Spleen (tissue), 11 donors: ENCODE results near the gene FERMT3. TPM values are rescaled to one million over a fixed set of nuclear protein-coding genes. Genes with fewer than 3 reads are reported as not detected.

Source experiments
- DNase-seq: peaks from one replicate; pipeline ENCODE4 v3.0.0-alpha.2; 2020
- H3K27ac ChIP-seq, 8 donors: fragments of 200-600 bp; sonication (generic) in 7 of 8; 1 replicate in 4 of 8; 2 replicates in 4 of 8; pipeline versions ENCODE4 v1.5.0 to v1.8.0; 2016 to 2021; ENCODE audit warnings: inconsistent platforms in 4 of 8, mild to moderate bottlenecking in 4 of 8, moderate library complexity in 1 of 8
- H3K27me3 ChIP-seq, 7 donors: fragments of 200-600 bp; sonication (generic) in 6 of 7; replicated peaks in 1 of 7; 1 replicate in 4 of 7; 2 replicates in 3 of 7; pipeline versions ENCODE4 v1.5.0 to v1.8.0; 2016 to 2021; ENCODE audit warnings: inconsistent platforms in 3 of 7, mild to moderate bottlenecking in 1 of 7
- H3K36me3 ChIP-seq, 6 donors: fragments of 200-600 bp; sonication (generic) in 5 of 6; 1 replicate in 4 of 6; 2 replicates in 2 of 6; pipeline versions ENCODE4 v1.5.0 to v1.8.0; 2016 to 2021; ENCODE audit warnings: inconsistent platforms in 2 of 6
- H3K4me1 ChIP-seq, 6 donors: fragments of 200-600 bp; sonication (generic) in 5 of 6; 1 replicate in 3 of 6; 2 replicates in 3 of 6; pipeline versions ENCODE4 v1.5.0 to v1.8.0; 2016 to 2021; ENCODE audit warnings: inconsistent platforms in 3 of 6
- H3K4me3 ChIP-seq, 8 donors: fragments of 200-600 bp; sonication (generic) in 7 of 8; 1 replicate in 4 of 8; 2 replicates in 4 of 8; pipeline versions ENCODE4 v1.5.0 to v1.8.0; 2016 to 2021; ENCODE audit warnings: inconsistent platforms in 4 of 8, mild to moderate bottlenecking in 4 of 8, moderate library complexity in 2 of 8
- H3K9me3 ChIP-seq, 8 donors: fragments of 200-600 bp; sonication (generic) in 7 of 8; 1 replicate in 4 of 8; 2 replicates in 4 of 8; pipeline versions ENCODE4 v1.5.0 to v1.8.0; 2016 to 2021; ENCODE audit warnings: inconsistent platforms in 4 of 8
- CTCF ChIP-seq, 11 experiments: fragments of 200-600 bp in 7 of 11; fragments of 450-650 bp in 4 of 11; sonication (generic) in 4 of 11; IDR thresholded peaks in 8 of 11; conservative IDR thresholded peaks in 3 of 11; 1 replicate in 7 of 11; 2 replicates in 4 of 11; pipeline versions ENCODE4 v1.4.0 to v1.8.0; 2016 to 2021; ENCODE audit warnings: antibody characterized with exemption in 11 of 11, inconsistent platforms in 4 of 11, mild to moderate bottlenecking in 1 of 11
- POLR2A ChIP-seq, 3 donors: fragments of 450-650 bp; IDR thresholded peaks; one replicate each; pipeline ENCODE4 v1.5.1; 2017; ENCODE audit warnings: antibody characterized with exemption in 3 of 3, mild to moderate bottlenecking in 1 of 3
- POLR2AphosphoS5 ChIP-seq, 3 donors: sonication (generic); formaldehyde crosslinking; IDR thresholded peaks; one replicate each; pipeline ENCODE4 v1.5.1; 2017; ENCODE audit warnings: antibody characterized with exemption in 3 of 3
- WGBS, 5 donors: extraction: QIAGEN DNeasy Blood & Tissue Kit in 3 of 5; methylation state at CpG; one replicate each; pipeline versions ENCODE4 v1.1.5 to v1.1.7; 2013 to 2018; 5-methylcytosine and 5-hydroxymethylcytosine counted together
- intact Hi-C: fragments of 100-400 bp; cut with DNase I; formaldehyde crosslinking; loops from one replicate; pipeline ENCODE4 v1.15.0; 2023; ENCODE audit warnings: low total_unique reads
- polyA plus RNA-seq, 3 donors: library from polyadenylated mRNA; stranded (reverse); fragments of 200-250 nt; gene quantifications; one replicate each; pipeline ENCODE4 v1.2.1, GENCODE V29; 2013
- total RNA-seq, 7 donors: library from RNA; depleted of rRNA in 3 of 7; stranded (reverse); fragments of >200 nt in 3 of 7; fragmentation: NEBNext Ultra II Directional in 4 of 7; extraction: Animal tissue kit (Norgen Biotek cat#: 25700) in 4 of 7; gene quantifications; one replicate each; pipeline versions ENCODE4 v1.1.0 to v1.2.1, GENCODE V29; 2016 to 2021
- donor health status: healthy with polysubstance abuse.
- donor health status: DM: no; HTN: no; CAD: no; lungs with moderate emphysema.
- donor health status: DM: no; HTN: no; CAD: no.
- donor health status: Bipolar disorder and iron deficiency.
- donor health status: healthy.
- donor health status: DM: no; HTN: no; CAD: no.
- donor health status: DM: yes; HTN: yes; CAD: no.

The FERMT3 gene
- total and polyA plus RNA-seq, 10 donors: 120 to 248 (median 174) TPM

GRCh38 chr11:64208796-64209562 lies 2.5 kb downstream of the FERMT3 start:
- intact Hi-C loops: no loop called here
- WGBS, 5 donors: 76 to 88% (median 77%) methylated on average over 18 of the region's 18 CpGs
- H3K27me3 ChIP-seq: no peaks in the 10 kb centered on the region
- H3K36me3 ChIP-seq: peaks cover 0 to 66% (median 39%) of the 10 kb centered on the region in 6 donors
- H3K4me1 ChIP-seq: peaks cover 32 to 97% (median 59%) of the 10 kb centered on the region in 6 donors
- peak overlapping the region; percentile 84 to 99 (median 96) for H3K27ac ChIP-seq
- DNase-seq: no peak
- no peaks in the 10 kb centered on the region for H3K9me3 ChIP-seq
- no peak for TF ChIP-seq POLR2A (IDR thresholded peaks at IDR 0.05)
- peak in 1 of 3 donors; percentile 30 for TF ChIP-seq POLR2AphosphoS5 (IDR thresholded peaks at IDR 0.05)
- no peak for TF ChIP-seq CTCF (IDR thresholded peaks at IDR 0.05 in 8 of 11, conservative IDR thresholded peaks at IDR 0.05 in 3 of 11)
- H3K4me3 ChIP-seq: peak overlapping the region in 5 of 8 donors; percentile 78 to 89 (median 82)

GRCh38 chr11:64209563-64209843 lies 3.0 kb downstream of the FERMT3 start:
- Histone ChIP-seq H3K4me3 (peak overlapping the region in 1 of 8 donors; percentile 89), H3K27ac (peak overlapping the region in 6 of 8 donors; percentile 93 to 99 (median 96)), H3K9me3 (no peaks in the 10 kb centered on the region), H3K36me3 (peaks cover 0 to 66% (median 40%) of the 10 kb centered on the region in 6 donors), H3K27me3 (no peaks in the 10 kb centered on the region), H3K4me1 (peaks cover 29 to 97% (median 53%) of the 10 kb centered on the region in 6 donors)
- intact Hi-C loops: no loop called here
- 79 to 94% (median 83%) methylated on average over 8 of the region's 8 CpGs for WGBS, 5 donors
- peak in 1 of 3 donors; percentile 40 for TF ChIP-seq POLR2AphosphoS5 (IDR thresholded peaks at IDR 0.05)
- TF ChIP-seq CTCF (IDR thresholded peaks at IDR 0.05 in 8 of 11, conservative IDR thresholded peaks at IDR 0.05 in 3 of 11): no peak
- no peak for TF ChIP-seq POLR2A (IDR thresholded peaks at IDR 0.05)
- DNase-seq: no peak

- Histone ChIP-seq H3K9me3 (no peaks in the 10 kb centered on the region), H3K27ac (peak overlapping the region in 3 of 8 donors; percentile 7 to 99 (median 21)), H3K4me3 (no peak overlapping the region), H3K27me3 (no peaks in the 10 kb centered on the region), H3K4me1 (peaks cover 20 to 97% (median 46%) of the 10 kb centered on the region in 6 donors), H3K36me3 (peaks cover 0 to 75% (median 45%) of the 10 kb centered on the region in 6 donors)
- DNase-seq: no peak
- peak in 2 of 3 donors; percentile 5 to 48 for TF ChIP-seq POLR2AphosphoS5 (IDR thresholded peaks at IDR 0.05)
- no peak for TF ChIP-seq POLR2A (IDR thresholded peaks at IDR 0.05)
- intact Hi-C loops: no loop called here
- 91 to 96% (median 92%) methylated on average over 23 to 24 of the region's 24 CpGs for WGBS, 5 donors
Measured at GRCh38 chr11:64210301-64211020, 3.9 kb downstream of the FERMT3 start.

GRCh38 chr11:64211181-64211872 lies 4.8 kb downstream of the FERMT3 start:
- Histone ChIP-seq H3K27me3 (no peaks in the 10 kb centered on the region), H3K9me3 (no peaks in the 10 kb centered on the region), H3K36me3 (peaks cover 0 to 84% (median 49%) of the 10 kb centered on the region in 6 donors), H3K27ac (peak overlapping the region in 3 of 8 donors; percentile 7 to 33 (median 21)), H3K4me1 (peaks cover 12 to 95% (median 41%) of the 10 kb centered on the region in 6 donors), H3K4me3 (no peak overlapping the region)
- 90 to 95% (median 91%) methylated on average over 29 to 30 of the region's 30 CpGs for whole genome bisulfite sequencing, 5 donors
- intact Hi-C loops: no loop called here
- no peak for DNase-seq
- TF ChIP-seq POLR2AphosphoS5 (IDR thresholded peaks at IDR 0.05): peak in 1 of 3 donors; percentile 56
- TF ChIP-seq CTCF (IDR thresholded peaks at IDR 0.05 in 8 of 11, conservative IDR thresholded peaks at IDR 0.05 in 3 of 11): no peak
- TF ChIP-seq POLR2A (IDR thresholded peaks at IDR 0.05): no peak
